K562 (cell line): Measurements from ENCODE around the gene NFIC. TPM values are rescaled to one million over a fixed set of nuclear protein-coding genes. Genes with fewer than 3 reads are reported as not detected.

Experiments
- CHD7 ChIP-seq: fragments of 200-600 bp; sonication (generic); IDR thresholded peaks from one replicate; pipeline ENCODE4 v1.6.1; 2012; ENCODE audit warnings: mild to moderate bottlenecking, low read depth, low read length, inconsistent platforms
- FOS ChIP-seq: IDR thresholded peaks from 3 replicates; pipeline ENCODE4 v1.6.1; 2011; ENCODE audit not compliant: insufficient read length; ENCODE audit errors: extremely low read depth
- IRF9 ChIP-seq: fragments of 450-650 bp; IDR thresholded peaks from 2 replicates; pipeline ENCODE4 v1.6.1; 2016; ENCODE audit warnings: missing biosample characterization, missing genetic modification characterization
- RB1 ChIP-seq: fragments of 450-650 bp; IDR thresholded peaks from 2 replicates; pipeline ENCODE4 v1.6.1; 2017; ENCODE audit warnings: low read depth, mild to moderate bottlenecking
- RBM25 ChIP-seq: fragments of 200-400 bp; formaldehyde crosslinking; IDR thresholded peaks from 2 replicates; pipeline ENCODE4 v1.6.1; 2018; ENCODE audit warnings: low read length, low read depth, moderate library complexity; ENCODE audit not compliant: severe bottlenecking
- USF1 ChIP-seq: sonication (generic); formaldehyde crosslinking; IDR thresholded peaks from 2 replicates; pipeline ENCODE4 v1.9.0; 2022; ENCODE audit warnings: mild to moderate bottlenecking, missing genetic modification reagents
- ZFP1 ChIP-seq: fragments of 450-650 bp; formaldehyde crosslinking; IDR thresholded peaks from 2 replicates; pipeline ENCODE4 v1.4.0; 2020; ENCODE audit warnings: mild to moderate bottlenecking, mixed read lengths
- ZNF311 ChIP-seq: fragments of 250-450 bp; sonication (Bioruptor Pico); IDR thresholded peaks from 2 replicates; pipeline ENCODE4 v1.4.0; 2020; ENCODE audit warnings: mild to moderate bottlenecking, moderate library complexity
- ZNF316 ChIP-seq: fragments of 450-650 bp; IDR thresholded peaks from 2 replicates; pipeline ENCODE4 v1.6.1; 2016
- ZNF445 ChIP-seq: fragments of 250-450 bp; sonication (Bioruptor Pico); IDR thresholded peaks from 2 replicates; pipeline ENCODE4 v1.4.0; 2020; ENCODE audit warnings: low read depth, mild to moderate bottlenecking, moderate library complexity
- polyA plus RNA-seq, 8 experiments: library from polyadenylated mRNA; depleted of rRNA in 4 of 8; stranded (reverse) in 5 of 8; unstranded in 3 of 8; fragments of >200 nt; fragmentation: Nextera tagmentation in 2 of 8; fragmentation: Illumina TruSeq in 1 of 8; extraction: Ambion mirVana in 2 of 8; extraction: Trizol in 1 of 8; gene quantifications; 2 replicates each; pipeline versions ENCODE4 v1.2.1 to v1.2.3, GENCODE V29; 2011 to 2014; ENCODE audit warnings: inconsistent platforms in 1 of 8, missing spikeins in 1 of 8
- total RNA-seq, 7 experiments: library from RNA; depleted of rRNA in 6 of 7; stranded (reverse); fragments of >200 nt in 6 of 7; fragmentation: Illumina TruSeq in 2 of 7; extraction: Trizol in 2 of 7; gene quantifications; 2 replicates each; pipeline versions ENCODE4 v1.2.1 to v1.2.3, GENCODE V29; 2011 to 2021; ENCODE audit warnings: low replicate concordance in 1 of 7
- TF ChIP-seq, protein P1 (sequence below): sonication (generic); formaldehyde crosslinking; IDR thresholded peaks from 2 replicates; pipeline ENCODE4 v1.8.0; 2022; ENCODE audit warnings: mild to moderate bottlenecking, missing genetic modification reagents

Gene NFIC
- total and polyA plus RNA-seq, 9 of the 15 experiments (the other 6 are each of a cell fraction or from before 2014, with no cell fraction given), result 0.71 to 62.1 (median 6.9) TPM

GRCh38 chr19:3494051-3494450, 127.7 kb downstream of the NFIC start (continued):
- no peak for TF ChIP-seq USF1 (CRISPR knock-in tag)
- no peak for TF ChIP-seq ZNF311 (CRISPR knock-in tag)
- no peak for TF ChIP-seq RB1
- no peak for TF ChIP-seq CHD7
- peak; percentile 32 for TF ChIP-seq RBM25
- TF ChIP-seq ZNF316, result no peak
- TF ChIP-seq, protein P1, sequence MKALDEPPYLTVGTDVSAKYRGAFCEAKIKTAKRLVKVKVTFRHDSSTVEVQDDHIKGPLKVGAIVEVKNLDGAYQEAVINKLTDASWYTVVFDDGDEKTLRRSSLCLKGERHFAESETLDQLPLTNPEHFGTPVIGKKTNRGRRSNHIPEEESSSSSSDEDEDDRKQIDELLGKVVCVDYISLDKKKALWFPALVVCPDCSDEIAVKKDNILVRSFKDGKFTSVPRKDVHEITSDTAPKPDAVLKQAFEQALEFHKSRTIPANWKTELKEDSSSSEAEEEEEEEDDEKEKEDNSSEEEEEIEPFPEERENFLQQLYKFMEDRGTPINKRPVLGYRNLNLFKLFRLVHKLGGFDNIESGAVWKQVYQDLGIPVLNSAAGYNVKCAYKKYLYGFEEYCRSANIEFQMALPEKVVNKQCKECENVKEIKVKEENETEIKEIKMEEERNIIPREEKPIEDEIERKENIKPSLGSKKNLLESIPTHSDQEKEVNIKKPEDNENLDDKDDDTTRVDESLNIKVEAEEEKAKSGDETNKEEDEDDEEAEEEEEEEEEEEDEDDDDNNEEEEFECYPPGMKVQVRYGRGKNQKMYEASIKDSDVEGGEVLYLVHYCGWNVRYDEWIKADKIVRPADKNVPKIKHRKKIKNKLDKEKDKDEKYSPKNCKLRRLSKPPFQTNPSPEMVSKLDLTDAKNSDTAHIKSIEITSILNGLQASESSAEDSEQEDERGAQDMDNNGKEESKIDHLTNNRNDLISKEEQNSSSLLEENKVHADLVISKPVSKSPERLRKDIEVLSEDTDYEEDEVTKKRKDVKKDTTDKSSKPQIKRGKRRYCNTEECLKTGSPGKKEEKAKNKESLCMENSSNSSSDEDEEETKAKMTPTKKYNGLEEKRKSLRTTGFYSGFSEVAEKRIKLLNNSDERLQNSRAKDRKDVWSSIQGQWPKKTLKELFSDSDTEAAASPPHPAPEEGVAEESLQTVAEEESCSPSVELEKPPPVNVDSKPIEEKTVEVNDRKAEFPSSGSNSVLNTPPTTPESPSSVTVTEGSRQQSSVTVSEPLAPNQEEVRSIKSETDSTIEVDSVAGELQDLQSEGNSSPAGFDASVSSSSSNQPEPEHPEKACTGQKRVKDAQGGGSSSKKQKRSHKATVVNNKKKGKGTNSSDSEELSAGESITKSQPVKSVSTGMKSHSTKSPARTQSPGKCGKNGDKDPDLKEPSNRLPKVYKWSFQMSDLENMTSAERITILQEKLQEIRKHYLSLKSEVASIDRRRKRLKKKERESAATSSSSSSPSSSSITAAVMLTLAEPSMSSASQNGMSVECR (CRISPR knock-in tag), result no peak
- TF ChIP-seq ZFP1, result no peak
- TF ChIP-seq IRF9, result no peak
- no peak for TF ChIP-seq ZNF445 (CRISPR knock-in tag)
- peak; percentile 63 for TF ChIP-seq FOS
